Measurements from ENCODE around the gene RPL7A. TPM values are rescaled to one million over a fixed set of nuclear protein-coding genes. Genes with fewer than 3 reads are reported as not detected.

The RPL7A gene
- total and polyA plus RNA-seq, 4 donors, result 1,304 to 3,584 (median 2,046) TPM

DNA sequence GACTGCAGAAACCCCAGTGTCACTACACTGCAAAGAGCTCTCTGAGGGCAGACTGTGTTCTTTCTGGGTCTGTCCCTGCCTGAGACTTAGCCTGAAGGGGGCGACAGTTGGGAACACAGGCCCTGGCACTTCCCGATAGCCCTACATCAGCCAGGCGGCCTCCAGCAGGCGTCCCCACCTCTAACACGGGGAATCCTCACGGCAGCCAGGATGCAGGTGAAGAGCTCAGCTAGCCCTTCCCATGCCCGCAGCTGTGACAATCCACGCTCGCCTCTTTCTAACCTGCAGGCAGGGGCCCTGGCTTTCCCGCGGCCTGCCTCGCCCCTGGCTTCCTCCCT lies 6.0 kb upstream of the RPL7A start:
- Histone ChIP-seq H3K36me3 (ENCODE audit: control insufficient read depth in 1 of 2, insufficient read depth in 2 of 2, low read length in 1 of 2) (no peaks in the 10 kb centered on the region), H3K9me3 (ENCODE audit: control insufficient read depth, low read length) (no peaks in the 10 kb centered on the region), H3K27me3 (ENCODE audit: control insufficient read depth in 1 of 2, insufficient read depth in 2 of 2, low read length in 1 of 2) (no peaks in the 10 kb centered on the region), H3K4me3 (ENCODE audit: low read length in 2 of 2) (no peak overlapping the region), H3K27ac (ENCODE audit: low read depth in 1 of 2, low read length in 2 of 2) (no peak overlapping the region), H3K4me1 (ENCODE audit: control insufficient read depth in 1 of 2, insufficient read depth in 2 of 2, low read length in 2 of 2) (peaks cover 0 to 3% of the 10 kb centered on the region in 2 donors)
- no peak for DNase-seq
- intact Hi-C loops (cut with DNase I), result loop anchor here in 1 of 2 donors (10.0 kb wide), 1 partner anchor 673 kb away; no protein-coding TSS in a partner anchor
- peak; percentile 2 for ATAC-seq (ENCODE audit: low FRiP score)
- WGBS, 2 donors, result 71 to 79% methylated on average over 12 of the region's 12 CpGs

DNA sequence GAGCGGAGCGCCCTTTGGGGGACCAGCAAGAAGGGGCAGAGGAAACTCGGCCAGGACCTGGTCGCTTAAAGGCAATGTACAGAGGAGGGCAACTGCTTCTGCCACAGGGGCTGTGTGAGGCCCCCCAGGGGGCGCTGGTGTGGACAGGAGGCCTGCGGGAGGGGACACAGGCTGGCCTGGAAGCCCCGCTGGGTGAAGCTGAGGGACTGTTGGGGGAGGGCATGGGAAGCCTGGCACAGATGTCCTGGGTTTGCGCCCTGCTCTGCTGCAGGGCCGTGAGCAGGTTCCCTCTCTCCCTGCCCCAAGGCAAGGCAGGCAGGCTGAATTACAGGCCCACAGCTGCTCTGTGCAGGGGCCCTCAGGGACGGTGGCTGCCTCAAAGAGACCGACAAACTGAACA lies 5.4 kb upstream of the RPL7A start:
- Histone ChIP-seq H3K4me3 (ENCODE audit: low read length in 2 of 2) (no peak overlapping the region), H3K4me1 (ENCODE audit: control insufficient read depth in 1 of 2, insufficient read depth in 2 of 2, low read length in 2 of 2) (peaks cover 0 to 3% of the 10 kb centered on the region in 2 donors), H3K9me3 (ENCODE audit: control insufficient read depth, low read length) (no peaks in the 10 kb centered on the region), H3K27me3 (ENCODE audit: control insufficient read depth in 1 of 2, insufficient read depth in 2 of 2, low read length in 1 of 2) (no peaks in the 10 kb centered on the region), H3K36me3 (ENCODE audit: control insufficient read depth in 1 of 2, insufficient read depth in 2 of 2, low read length in 1 of 2) (no peaks in the 10 kb centered on the region), H3K27ac (ENCODE audit: low read depth in 1 of 2, low read length in 2 of 2) (no peak overlapping the region)
- no peak for DNase-seq
- intact Hi-C loops (cut with DNase I), result loop anchor here in 1 of 2 donors (10.0 kb wide), 1 partner anchor 672 kb away; no protein-coding TSS in a partner anchor
- 76 to 78% methylated on average over 9 to 11 of the region's 11 CpGs for WGBS, 2 donors
- no peak for ATAC-seq (ENCODE audit: low FRiP score)

DNA sequence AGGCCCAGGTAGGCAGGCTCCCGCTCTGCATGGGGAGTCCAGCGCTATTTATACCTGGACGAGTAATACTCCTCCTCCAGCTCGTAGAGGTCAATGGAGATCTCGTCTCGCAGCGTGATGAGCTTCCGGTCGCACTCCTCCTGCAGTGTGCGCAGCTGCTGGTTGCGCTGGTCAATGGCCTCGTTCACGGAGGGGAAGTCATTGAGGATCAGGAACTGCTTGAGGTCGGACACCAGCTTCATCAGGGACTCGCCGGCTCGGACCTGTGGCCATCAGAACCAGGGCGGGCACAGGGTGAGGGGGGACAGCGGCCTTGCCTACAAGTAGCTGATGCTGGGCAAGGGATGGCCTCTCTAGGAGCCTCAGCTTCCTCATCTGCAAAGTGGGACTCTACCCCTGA lies 3.9 kb upstream of the RPL7A start:
- H3K27me3 ChIP-seq (ENCODE audit: control insufficient read depth in 1 of 2, insufficient read depth in 2 of 2, low read length in 1 of 2), result no peaks in the 10 kb centered on the region
- WGBS, 2 donors, result 91 to 92% methylated on average over 19 of the region's 19 CpGs
- H3K4me3 ChIP-seq (ENCODE audit: low read length in 2 of 2), result no peak overlapping the region
- no peak for DNase-seq
- ATAC-seq (ENCODE audit: low FRiP score), result no peak
- H3K27ac ChIP-seq (ENCODE audit: low read depth in 1 of 2, low read length in 2 of 2), result no peak overlapping the region
- H3K4me1 ChIP-seq (ENCODE audit: control insufficient read depth in 1 of 2, insufficient read depth in 2 of 2, low read length in 2 of 2), result peaks cover 0 to 3% of the 10 kb centered on the region in 2 donors
- H3K9me3 ChIP-seq (ENCODE audit: control insufficient read depth, low read length), result no peaks in the 10 kb centered on the region
- no peaks in the 10 kb centered on the region for H3K36me3 ChIP-seq (ENCODE audit: control insufficient read depth in 1 of 2, insufficient read depth in 2 of 2, low read length in 1 of 2)
- intact Hi-C loops (cut with DNase I), result loop anchor here in 1 of 2 donors (10.0 kb wide), 1 partner anchor 671 kb away; no protein-coding TSS in a partner anchor

DNA sequence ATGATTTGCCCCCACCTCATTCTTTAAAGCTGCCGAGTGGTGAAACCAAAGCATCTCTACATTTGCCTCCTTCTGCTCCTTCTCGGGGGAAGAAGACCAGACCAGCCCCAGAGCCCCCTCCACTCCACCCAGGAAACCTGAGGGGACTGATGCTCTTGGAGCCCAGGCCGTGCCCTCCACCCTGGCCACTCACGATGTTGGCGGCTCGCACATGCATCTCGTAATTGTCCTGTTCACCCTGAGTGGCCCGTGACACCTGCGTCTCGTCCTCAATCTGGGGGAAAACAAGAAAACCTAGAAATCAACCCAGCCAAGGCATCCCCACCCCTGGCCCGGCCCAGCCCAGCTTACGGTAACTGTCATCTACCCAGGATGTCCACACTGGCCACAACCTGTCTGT lies 3.0 kb upstream of the RPL7A start:
- Histone ChIP-seq H3K36me3 (ENCODE audit: control insufficient read depth in 1 of 2, insufficient read depth in 2 of 2, low read length in 1 of 2) (no peaks in the 10 kb centered on the region), H3K27me3 (ENCODE audit: control insufficient read depth in 1 of 2, insufficient read depth in 2 of 2, low read length in 1 of 2) (no peaks in the 10 kb centered on the region), H3K9me3 (ENCODE audit: control insufficient read depth, low read length) (no peaks in the 10 kb centered on the region), H3K4me3 (ENCODE audit: low read length in 2 of 2) (no peak overlapping the region), H3K27ac (ENCODE audit: low read depth in 1 of 2, low read length in 2 of 2) (no peak overlapping the region), H3K4me1 (ENCODE audit: control insufficient read depth in 1 of 2, insufficient read depth in 2 of 2, low read length in 2 of 2) (peaks cover 0 to 3% of the 10 kb centered on the region in 2 donors)
- no peak for DNase-seq
- ATAC-seq (ENCODE audit: low FRiP score), result no peak
- WGBS, 2 donors, result 92 to 94% methylated on average over 12 of the region's 12 CpGs
- intact Hi-C loops (cut with DNase I), result loop anchor here in 1 of 2 donors (10.0 kb wide), 1 partner anchor 670 kb away; no protein-coding TSS in a partner anchor

GRCh38 chr9:133345596-133345995 lies 2.4 kb upstream of the RPL7A start:
- 91 to 92% methylated on average over 6 of the region's 6 CpGs for WGBS, 2 donors
- ATAC-seq (ENCODE audit: low FRiP score), result no peak
- Histone ChIP-seq H3K27me3 (ENCODE audit: control insufficient read depth in 1 of 2, insufficient read depth in 2 of 2, low read length in 1 of 2) (no peaks in the 10 kb centered on the region), H3K27ac (ENCODE audit: low read depth in 1 of 2, low read length in 2 of 2) (no peak overlapping the region), H3K36me3 (ENCODE audit: control insufficient read depth in 1 of 2, insufficient read depth in 2 of 2, low read length in 1 of 2) (peaks cover 0 to 3% of the 10 kb centered on the region in 2 donors), H3K4me1 (ENCODE audit: control insufficient read depth in 1 of 2, insufficient read depth in 2 of 2, low read length in 2 of 2) (peaks cover 0 to 3% of the 10 kb centered on the region in 2 donors), H3K9me3 (ENCODE audit: control insufficient read depth, low read length) (no peaks in the 10 kb centered on the region), H3K4me3 (ENCODE audit: low read length in 2 of 2) (no peak overlapping the region)
- intact Hi-C loops (cut with DNase I), result loop anchor here in 1 of 2 donors (10.0 kb wide), 1 partner anchor 669 kb away; no protein-coding TSS in a partner anchor
- DNase-seq, result no peak

- DNase-seq, result no peak
- Histone ChIP-seq H3K4me1 (ENCODE audit: control insufficient read depth in 1 of 2, insufficient read depth in 2 of 2, low read length in 2 of 2) (peaks cover 0 to 3% of the 10 kb centered on the region in 2 donors), H3K27ac (ENCODE audit: low read depth in 1 of 2, low read length in 2 of 2) (no peak overlapping the region), H3K27me3 (ENCODE audit: control insufficient read depth in 1 of 2, insufficient read depth in 2 of 2, low read length in 1 of 2) (no peaks in the 10 kb centered on the region), H3K9me3 (ENCODE audit: control insufficient read depth, low read length) (no peaks in the 10 kb centered on the region), H3K36me3 (ENCODE audit: control insufficient read depth in 1 of 2, insufficient read depth in 2 of 2, low read length in 1 of 2) (peaks cover 0 to 3% of the 10 kb centered on the region in 2 donors), H3K4me3 (ENCODE audit: low read length in 2 of 2) (no peak overlapping the region)
- intact Hi-C loops (cut with DNase I), result loop anchor here in 1 of 2 donors (10.0 kb wide), 1 partner anchor 669 kb away; no protein-coding TSS in a partner anchor
- no peak for ATAC-seq (ENCODE audit: low FRiP score)
- WGBS, 2 donors, result 61 to 66% methylated on average over 15 of the region's 15 CpGs
Measured at GRCh38 chr9:133346021-133346785, 1.8 kb upstream of the RPL7A start.

DNA sequence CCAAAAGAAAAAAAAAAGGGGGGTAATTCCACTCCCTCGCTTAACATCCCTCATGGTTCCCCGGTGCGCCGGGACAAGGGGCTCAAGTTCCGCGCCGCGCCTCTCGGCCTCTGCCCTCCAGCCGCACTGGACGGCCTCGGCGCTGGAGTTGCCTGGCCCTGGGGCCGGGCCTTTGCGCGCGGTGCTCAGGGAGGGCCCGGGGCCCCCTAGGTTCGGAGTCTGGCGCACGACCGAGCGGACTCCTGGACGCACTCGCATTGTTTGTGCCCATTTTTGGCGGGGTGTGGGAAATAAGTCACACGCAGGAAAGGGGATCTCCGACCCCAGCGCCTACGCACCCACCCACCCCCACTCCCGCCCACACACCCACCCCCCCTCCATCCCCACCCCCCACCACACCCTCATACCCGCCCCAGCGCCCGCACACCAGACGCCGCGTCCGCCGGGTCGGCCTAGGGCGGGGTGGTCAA lies 468 bp upstream of the RPL7A start:
- Histone ChIP-seq H3K9me3 (ENCODE audit: control insufficient read depth, low read length) (no peaks in the 10 kb centered on the region), H3K36me3 (ENCODE audit: control insufficient read depth in 1 of 2, insufficient read depth in 2 of 2, low read length in 1 of 2) (peaks cover 0 to 7% of the 10 kb centered on the region in 2 donors), H3K4me1 (ENCODE audit: control insufficient read depth in 1 of 2, insufficient read depth in 2 of 2, low read length in 2 of 2) (peaks cover 0 to 3% of the 10 kb centered on the region in 2 donors), H3K27me3 (ENCODE audit: control insufficient read depth in 1 of 2, insufficient read depth in 2 of 2, low read length in 1 of 2) (no peaks in the 10 kb centered on the region), H3K4me3 (ENCODE audit: low read length in 2 of 2) (peak overlapping the region; percentile 85 to 93), H3K27ac (ENCODE audit: low read depth in 1 of 2, low read length in 2 of 2) (peak overlapping the region in 1 of 2 donors; percentile 55)
- intact Hi-C loops (cut with DNase I), result loop anchor here in 1 of 2 donors (10.0 kb wide), 1 partner anchor 667 kb away; no protein-coding TSS in a partner anchor
- DNase-seq (peak in 1 of 2 donors; percentile 62), ATAC-seq (ENCODE audit: low FRiP score) (peak; percentile 78)
- 0 to 1% methylated on average over 29 to 41 of the region's 41 CpGs for WGBS, 2 donors

DNA sequence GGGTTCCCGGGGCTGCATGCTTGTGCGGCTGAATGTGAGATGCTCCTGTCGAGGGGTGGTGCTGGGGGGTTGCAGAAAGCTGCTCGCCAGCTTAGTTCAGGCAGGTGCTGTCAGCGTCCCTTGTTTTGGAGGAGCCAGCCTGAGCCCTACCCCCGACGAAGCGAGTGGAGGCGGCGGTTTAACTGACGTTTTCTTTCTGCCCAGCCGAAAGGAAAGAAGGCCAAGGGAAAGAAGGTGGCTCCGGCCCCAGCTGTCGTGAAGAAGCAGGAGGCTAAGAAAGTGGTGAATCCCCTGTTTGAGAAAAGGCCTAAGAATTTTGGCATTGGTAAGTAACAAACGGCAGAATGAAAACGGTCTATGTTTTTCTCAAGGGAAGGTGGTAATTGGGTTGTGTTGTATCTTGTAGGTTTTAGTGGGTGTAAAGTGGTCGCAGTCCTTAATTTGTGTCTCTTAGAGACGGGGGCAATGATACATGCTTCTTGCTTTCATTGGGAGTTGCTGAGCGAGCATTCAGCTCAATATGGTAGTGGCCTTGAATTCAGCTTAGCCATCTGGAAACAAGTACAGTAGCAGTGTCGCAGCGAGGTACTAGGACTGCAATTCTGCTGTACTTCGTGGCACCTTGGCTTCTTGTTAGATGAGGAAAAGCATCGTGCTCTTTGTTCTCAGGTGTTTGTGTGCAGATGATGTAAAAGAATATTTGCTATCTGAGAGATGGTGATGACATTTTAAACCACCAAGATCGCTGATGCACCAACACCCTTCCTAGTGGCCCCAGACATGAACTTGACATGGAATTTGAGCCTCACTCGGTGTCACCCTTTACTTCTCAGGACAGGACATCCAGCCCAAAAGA lies 928 bp downstream of the RPL7A start:
- Histone ChIP-seq H3K9me3 (ENCODE audit: control insufficient read depth, low read length) (no peaks in the 10 kb centered on the region), H3K4me1 (ENCODE audit: control insufficient read depth in 1 of 2, insufficient read depth in 2 of 2, low read length in 2 of 2) (peaks cover 0 to 3% of the 10 kb centered on the region in 2 donors), H3K36me3 (ENCODE audit: control insufficient read depth in 1 of 2, insufficient read depth in 2 of 2, low read length in 1 of 2) (peaks cover 0 to 7% of the 10 kb centered on the region in 2 donors), H3K4me3 (ENCODE audit: low read length in 2 of 2) (peak overlapping the region; percentile 10 to 93), H3K27ac (ENCODE audit: low read depth in 1 of 2, low read length in 2 of 2) (peak overlapping the region; percentile 25 to 79), H3K27me3 (ENCODE audit: control insufficient read depth in 1 of 2, insufficient read depth in 2 of 2, low read length in 1 of 2) (no peaks in the 10 kb centered on the region)
- WGBS, 2 donors, result 19 to 20% methylated on average over 25 of the region's 25 CpGs
- DNase-seq (no peak), ATAC-seq (ENCODE audit: low FRiP score) (no peak)
- intact Hi-C loops (cut with DNase I), result loop anchor here in 1 of 2 donors (10.0 kb wide), 1 partner anchor 666 kb away; no protein-coding TSS in a partner anchor
